ENCODE measurements around the gene ABCD1. TPM values are rescaled to one million over a fixed set of nuclear protein-coding genes. Genes with fewer than 3 reads are reported as not detected.
A peak's percentile ranks its signal among the peaks of the same experiment; 100 is the strongest.
"Not testable (repeated sequence)": the region's sequence is repeated elsewhere in the genome, so short reads cannot be mapped to it uniquely, and the experiment has no call there.

Gene ABCD1
- 32.3 TPM for total RNA-seq
- long read RNA-seq, transcript ABCD1-201 (10 exons, 3,664 nt): major isoform, 11 of 25 reads
- long read RNA-seq, partial matches to known transcripts: 13 of 25 reads
- long read RNA-seq, other reads (novel, unspliced or antisense): 1 of 25 reads

DNA sequence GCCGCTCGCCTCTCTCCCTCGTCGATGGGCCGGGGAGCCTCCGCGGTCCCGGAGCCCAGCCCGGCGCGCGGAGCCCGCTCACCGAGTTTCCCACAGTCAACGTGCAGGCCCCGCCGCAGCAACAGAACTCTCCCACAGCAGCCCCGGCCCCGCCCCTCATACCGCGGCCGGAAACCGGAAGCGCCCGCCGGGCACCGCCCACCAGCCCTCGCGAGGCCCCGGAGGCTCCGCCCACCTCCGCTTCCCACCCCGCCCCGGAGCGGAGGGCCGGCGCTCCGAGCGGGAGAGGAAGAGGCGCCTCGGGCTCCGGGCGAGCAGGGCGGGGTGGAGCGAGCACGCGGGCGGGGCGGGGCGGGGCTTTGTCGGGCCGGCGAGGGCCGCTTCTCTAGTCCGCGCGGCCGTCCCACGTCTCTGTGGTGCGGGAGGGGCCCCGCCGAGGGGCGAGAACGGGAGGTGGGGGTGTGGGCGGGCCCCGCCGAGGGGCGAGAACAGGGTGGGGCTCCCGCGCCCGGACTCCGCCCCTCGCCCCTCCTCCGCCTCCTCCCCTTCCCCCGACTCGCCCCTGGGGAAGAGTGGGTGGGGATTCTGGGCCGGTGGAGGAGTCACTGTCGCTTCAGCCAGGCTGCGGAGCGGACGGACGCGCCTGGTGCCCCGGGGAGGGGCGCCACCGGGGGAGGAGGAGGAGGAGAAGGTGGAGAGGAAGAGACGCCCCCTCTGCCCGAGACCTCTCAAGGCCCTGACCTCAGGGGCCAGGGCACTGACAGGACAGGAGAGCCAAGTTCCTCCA, at the start of gene ABCD1, which contains the start of gene BCAP31:
Gene ABCD1 (plus strand): TSS at position 605 of the 787 bp plus-strand sequence. CDS start 411 bp downstream, outside the sequence.
Gene BCAP31 (minus strand): TSS at position 136 of the 787 bp plus-strand sequence. CDS start 1,143 bp downstream, outside the sequence.
- peak; percentile 95 for DNase-seq (ENCODE audit: low spot score)

- DNase-seq (ENCODE audit: low spot score): no peak
Observed at GRCh38 chrX:153681175-153681574, 43.5 kb upstream of the ABCD1 start.

DNA sequence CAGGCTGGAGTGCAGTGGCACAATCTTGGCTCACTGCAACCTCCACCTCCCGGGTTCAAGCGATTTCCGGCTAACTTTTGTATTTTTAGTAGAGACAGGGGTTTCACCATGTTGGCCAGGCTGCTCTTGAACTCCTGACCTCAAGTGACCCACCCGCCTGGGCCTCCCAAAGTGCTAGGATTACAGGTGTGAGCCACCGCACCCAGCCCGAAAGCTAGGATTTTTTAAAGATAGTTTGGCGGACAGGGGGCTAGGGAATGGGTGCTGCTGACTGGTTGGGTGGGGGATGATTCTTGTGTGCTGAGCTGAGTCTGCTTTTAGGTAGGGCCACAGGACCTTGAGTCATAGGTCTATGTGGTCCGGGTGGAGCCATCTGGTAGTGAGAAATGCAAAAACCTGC, 41.2 kb upstream of the ABCD1 start:
- DNase-seq (ENCODE audit: low spot score): not testable (repeated sequence)

DNA sequence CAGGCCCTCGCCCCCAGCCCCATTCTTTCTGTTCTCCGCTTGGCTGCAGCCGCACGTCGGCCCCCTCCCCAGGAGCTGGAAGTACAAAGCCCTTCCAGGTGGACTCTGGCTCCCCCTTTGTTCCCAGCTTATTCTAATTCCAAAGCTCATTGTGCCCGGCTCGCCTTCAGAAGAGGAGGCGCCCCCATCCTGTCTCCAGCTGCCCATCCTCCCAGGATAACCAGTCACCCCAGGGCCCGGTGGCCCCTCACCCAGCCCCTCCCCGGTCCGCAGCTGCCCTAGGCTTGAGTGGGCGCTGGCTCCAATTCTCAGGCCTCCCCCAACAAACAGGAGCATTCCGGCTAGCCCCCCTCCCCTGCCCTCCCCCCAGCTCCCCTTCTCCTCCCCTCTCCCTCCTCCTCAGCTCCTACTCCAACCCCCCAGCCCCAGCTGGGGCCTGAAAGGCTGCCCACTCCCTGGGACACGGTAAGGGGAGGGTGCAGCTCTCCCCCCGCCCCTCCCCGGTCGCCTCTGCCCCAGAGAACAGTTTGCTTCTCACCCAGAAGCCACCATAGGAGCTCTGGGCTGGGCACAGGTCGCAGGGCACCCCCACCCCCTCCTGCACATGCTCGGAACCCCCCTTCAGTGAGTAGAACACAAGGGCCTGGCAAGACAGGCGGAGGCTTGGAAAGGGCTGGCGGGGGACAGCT, 40.0 kb upstream of the ABCD1 start:
- DNase-seq (ENCODE audit: low spot score): no peak

DNA sequence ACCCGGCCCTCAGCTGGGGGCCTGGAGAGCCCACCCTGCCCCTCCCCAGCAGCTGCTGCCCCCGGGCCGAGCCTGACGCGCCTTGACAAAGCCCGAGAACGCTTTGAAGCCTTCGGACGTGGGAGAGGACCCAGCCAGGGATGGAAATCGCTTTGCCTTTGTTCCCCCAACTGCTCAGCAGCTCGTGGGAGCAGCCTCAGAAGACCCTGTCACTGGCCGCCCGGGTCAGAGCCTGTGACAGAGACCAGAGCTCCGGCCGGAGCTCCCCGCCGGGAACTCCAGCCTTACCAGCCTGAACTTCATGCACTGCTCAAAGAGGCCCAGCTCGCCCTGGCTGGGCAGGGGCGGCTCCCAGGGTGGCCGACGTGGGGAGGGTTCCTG, 39.5 kb upstream of the ABCD1 start:
- no peak for DNase-seq (ENCODE audit: low spot score)

- no peak for DNase-seq (ENCODE audit: low spot score)
Observed at GRCh38 chrX:153685751-153686696, 38.6 kb upstream of the ABCD1 start.

DNA sequence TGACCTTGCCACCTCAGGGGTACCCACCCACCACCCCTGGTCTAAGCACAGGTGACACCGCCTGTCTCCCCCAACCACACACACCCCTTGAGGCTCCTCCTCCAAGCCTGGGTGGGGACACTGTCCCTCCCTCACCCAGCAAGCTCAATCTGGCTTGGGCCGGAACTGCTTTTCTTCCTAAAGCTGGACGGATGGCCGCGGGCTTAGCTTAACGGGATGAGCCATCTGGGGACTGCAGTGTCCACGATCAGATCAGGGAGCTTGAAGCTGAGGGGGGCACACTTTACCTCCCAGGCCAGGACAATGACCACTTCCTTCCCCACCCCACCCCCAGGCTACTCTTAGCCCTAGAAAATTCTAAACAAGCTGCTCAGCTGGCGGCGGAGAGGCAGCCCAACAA, 37.9 kb upstream of the ABCD1 start:
- DNase-seq (ENCODE audit: low spot score): no peak

- no peak for DNase-seq (ENCODE audit: low spot score)
Observed at GRCh38 chrX:153687121-153688039, 37.3 kb upstream of the ABCD1 start, which contains the start of gene SLC6A8. Gene SLC6A8, plus strand, starts transcription at chrX:153687926. Its CDS starts 649 bp downstream, at chrX:153688575.

DNA sequence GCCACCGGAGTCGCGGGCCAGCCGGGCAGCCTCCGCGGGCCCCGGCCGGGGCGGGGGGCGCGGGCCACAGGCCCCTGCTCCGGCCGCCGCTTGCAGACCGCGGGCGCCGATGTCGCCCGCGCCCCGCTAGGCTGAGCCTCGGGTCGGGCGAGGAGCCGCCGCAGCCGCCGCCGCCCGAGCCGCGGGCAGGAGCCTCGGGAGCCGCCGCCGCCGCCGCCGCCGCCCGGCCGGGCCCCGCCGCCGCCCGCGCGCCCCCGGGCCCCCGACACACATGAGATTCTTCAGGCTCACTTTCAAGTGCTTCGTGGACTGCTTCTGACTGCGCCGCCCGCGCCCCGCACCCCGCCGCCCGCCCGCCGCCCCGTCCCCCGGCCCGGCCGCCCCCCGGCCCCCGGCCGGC, 36.6 kb upstream of the ABCD1 start:
- DNase-seq (ENCODE audit: low spot score): no peak

DNA sequence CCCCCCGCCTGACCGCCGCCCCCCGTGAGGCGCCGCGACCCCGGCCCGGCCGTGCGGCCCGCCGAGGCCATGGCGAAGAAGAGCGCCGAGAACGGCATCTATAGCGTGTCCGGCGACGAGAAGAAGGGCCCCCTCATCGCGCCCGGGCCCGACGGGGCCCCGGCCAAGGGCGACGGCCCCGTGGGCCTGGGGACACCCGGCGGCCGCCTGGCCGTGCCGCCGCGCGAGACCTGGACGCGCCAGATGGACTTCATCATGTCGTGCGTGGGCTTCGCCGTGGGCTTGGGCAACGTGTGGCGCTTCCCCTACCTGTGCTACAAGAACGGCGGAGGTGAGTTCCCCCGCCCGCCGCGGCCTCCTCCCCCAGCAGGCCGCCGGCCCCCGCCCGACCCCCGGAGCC, 36.1 kb upstream of the ABCD1 start:
- DNase-seq (ENCODE audit: low spot score): no peak

- DNase-seq (ENCODE audit: low spot score): no peak
Observed at GRCh38 chrX:153688911-153689590, 35.6 kb upstream of the ABCD1 start.

- no peak for DNase-seq (ENCODE audit: low spot score)
Observed at GRCh38 chrX:153689654-153690465, 34.8 kb upstream of the ABCD1 start.

DNA sequence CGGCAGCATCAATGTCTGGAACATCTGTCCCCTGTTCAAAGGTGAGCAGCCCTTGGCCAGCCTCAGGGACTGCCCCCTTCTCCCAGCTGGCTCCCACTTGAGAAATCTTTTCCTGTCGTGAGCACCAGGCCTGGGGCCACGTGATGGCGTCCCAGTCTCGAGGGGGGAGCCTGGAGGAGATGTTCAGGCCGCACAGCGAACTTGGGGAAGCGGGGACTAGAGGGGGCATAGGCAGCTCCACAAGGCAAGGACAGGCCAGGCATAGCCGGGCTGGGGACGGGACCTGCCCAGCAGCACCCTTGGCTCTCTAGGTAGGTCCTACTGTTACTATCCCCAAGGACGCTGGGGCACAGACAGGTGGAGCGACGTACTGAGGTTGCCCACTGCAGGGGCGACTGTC, 34.2 kb upstream of the ABCD1 start:
- DNase-seq (ENCODE audit: low spot score): no peak

GRCh38 chrX:153691032-153691827, 33.4 kb upstream of the ABCD1 start:
- DNase-seq (ENCODE audit: low spot score): not testable (repeated sequence)

DNA sequence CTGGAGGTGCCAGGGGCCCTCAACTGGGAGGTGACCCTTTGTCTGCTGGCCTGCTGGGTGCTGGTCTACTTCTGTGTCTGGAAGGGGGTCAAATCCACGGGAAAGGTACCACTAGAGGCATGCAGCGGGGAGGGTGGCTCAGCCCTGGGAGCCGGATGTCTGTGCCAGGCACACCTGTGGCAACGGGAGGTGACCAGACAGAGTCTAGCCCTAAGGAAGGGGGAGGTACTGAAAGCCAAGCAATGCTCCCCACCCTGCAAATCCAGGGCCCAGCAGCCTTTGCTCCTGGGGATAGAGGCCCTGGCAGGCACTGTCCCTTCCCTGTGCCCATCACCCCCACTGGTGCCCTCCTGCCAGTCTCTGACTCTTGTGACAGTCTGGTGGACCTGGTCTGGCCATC, 32.7 kb upstream of the ABCD1 start:
- DNase-seq (ENCODE audit: low spot score): no peak

DNA sequence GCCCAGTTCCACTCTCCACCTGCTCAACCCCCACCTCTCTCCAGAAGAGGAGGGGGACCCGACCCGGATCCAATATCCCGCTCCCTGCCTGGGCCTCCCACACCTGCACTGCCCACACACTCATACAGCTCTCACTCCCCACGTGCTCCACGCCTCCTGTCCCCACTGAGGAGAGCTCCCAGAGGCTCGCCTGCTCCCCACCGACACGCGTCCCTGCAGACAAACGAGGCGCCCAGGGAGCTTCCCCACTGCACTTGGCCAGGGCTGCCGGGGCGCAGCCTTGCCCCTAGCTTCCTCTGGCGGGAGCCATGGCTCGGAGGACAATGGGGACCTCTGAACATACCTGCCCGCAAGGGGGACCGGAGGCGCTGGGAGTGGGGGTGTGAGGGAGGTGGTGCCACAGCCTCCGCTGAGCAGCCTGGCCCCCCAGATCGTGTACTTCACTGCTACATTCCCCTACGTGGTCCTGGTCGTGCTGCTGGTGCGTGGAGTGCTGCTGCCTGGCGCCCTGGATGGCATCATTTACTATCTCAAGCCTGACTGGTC, 32.0 kb upstream of the ABCD1 start:
- DNase-seq (ENCODE audit: low spot score): no peak
